GM18505 (cell line): ENCODE measurements around the gene SEL1L3.

Source experiments
- ATAC-seq: cut with Tn5 transposase; IDR thresholded peaks from one replicate; pipeline ENCODE4 v1.9.1; 2021; ENCODE audit not compliant: unreplicated experiment
- POLR2A ChIP-seq: IDR thresholded peaks from 4 replicates; pipeline ENCODE4 v1.6.1; 2011; ENCODE audit warnings: borderline replicate concordance; ENCODE audit not compliant: insufficient read depth, insufficient read length; ENCODE audit errors: extremely low read depth

SEL1L3 gene

DNA sequence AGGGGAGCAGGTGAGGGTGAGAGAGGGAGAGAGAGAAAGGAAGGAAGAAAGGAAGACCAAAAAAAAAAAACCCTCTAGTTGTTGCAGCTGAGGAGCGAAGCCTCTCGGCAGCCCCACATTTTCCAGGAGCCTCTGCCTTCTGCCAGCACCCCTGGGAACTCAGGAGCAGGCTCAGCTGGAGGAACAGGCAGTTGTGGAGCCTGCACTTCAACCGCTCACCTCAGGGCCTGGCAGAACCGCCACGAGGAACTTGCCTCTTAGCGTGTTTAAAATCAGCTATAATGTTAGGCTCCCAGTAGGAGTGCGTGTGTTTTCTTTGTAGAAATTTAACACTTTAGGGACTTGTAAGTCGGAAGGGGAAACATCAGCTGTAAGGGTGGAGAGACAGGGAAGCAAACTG is 65.7 kb downstream of the SEL1L3 start:
- ATAC-seq: no peak

DNA sequence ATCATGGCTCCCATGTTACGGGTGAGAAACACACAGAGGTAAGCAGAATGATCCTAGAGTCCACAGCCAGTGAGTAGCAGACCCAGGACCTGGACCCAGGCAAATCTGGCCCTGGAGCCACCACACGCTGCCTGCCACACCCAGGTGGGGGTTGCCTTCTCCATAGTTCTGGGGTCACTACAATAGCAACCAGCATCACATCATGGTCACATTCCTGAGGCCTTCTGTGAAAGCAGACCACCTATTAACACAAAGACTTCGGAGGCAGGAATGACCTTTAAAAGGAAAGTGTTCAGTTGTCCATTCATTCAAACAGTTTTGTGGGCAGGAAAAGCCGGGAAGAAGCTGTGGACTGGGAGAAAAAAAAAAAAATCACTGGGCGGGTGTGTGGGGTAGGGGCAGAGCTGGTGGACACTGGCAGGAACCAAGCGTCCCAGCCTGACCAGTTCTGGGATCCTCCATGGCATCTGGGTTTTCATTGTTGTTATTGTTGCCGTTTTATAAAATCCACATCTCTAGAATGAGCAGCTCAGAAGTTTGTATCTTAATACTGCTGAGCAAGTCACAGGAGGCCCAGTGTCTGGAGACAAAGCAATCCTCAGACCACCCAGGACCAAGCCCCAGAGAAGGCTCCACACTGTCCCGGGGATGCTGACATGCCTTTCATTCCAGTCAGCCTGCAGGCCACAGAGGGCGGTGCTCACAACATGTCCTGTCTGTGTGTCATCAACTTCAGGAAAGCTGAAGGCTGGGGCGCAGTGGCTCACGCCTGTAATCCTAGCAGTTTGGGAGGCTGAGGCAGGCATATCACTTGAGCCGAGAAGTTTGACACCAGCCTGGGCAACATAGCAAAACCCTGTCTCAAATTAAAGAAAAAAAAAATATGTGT is 67.0 kb downstream of the SEL1L3 start:
- no peak for ATAC-seq
- TF ChIP-seq POLR2A: no peak

More for the DNA sequence above, 65.7 kb downstream of the SEL1L3 start:
- no peak for TF ChIP-seq POLR2A

DNA sequence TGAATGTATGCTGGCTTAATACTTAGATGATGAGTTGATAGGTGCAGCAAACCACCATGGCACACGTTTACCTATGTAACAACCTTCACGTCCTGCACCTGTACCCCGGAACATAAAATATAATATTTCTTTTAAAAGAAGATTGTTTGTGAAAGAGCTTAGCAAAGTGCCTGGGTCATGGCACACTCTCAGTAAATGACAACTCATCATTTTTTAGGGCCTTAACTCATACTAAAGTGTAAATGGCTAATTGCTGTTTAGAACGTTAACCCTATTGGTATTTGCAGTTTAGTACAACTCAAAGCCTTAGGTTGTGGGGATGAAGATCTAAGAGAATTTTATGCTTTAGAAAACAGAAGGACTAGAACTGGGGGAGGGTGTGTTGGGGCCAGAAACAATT is 67.7 kb downstream of the SEL1L3 start:
- TF ChIP-seq POLR2A: no peak
- ATAC-seq: no peak

DNA sequence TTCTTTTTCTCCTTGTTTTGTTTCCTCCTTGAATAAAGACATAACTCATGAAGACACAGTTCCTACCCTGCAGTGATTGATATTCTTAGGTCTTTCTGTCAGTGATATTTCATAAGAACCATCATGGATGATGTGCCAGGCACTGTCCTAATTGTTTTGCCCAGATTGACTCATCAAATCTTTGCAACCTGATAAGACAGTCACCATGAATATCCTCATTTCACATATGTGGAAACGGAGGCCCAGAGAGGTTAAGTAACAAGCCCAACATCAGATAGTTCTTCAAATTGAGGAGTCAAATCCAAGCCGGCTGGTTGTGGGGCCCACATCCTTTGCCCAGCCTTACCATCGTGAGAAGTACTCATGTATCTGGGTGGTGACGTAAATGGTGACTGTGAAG is 69.9 kb downstream of the SEL1L3 start:
- no peak for TF ChIP-seq POLR2A
- no peak for ATAC-seq

DNA sequence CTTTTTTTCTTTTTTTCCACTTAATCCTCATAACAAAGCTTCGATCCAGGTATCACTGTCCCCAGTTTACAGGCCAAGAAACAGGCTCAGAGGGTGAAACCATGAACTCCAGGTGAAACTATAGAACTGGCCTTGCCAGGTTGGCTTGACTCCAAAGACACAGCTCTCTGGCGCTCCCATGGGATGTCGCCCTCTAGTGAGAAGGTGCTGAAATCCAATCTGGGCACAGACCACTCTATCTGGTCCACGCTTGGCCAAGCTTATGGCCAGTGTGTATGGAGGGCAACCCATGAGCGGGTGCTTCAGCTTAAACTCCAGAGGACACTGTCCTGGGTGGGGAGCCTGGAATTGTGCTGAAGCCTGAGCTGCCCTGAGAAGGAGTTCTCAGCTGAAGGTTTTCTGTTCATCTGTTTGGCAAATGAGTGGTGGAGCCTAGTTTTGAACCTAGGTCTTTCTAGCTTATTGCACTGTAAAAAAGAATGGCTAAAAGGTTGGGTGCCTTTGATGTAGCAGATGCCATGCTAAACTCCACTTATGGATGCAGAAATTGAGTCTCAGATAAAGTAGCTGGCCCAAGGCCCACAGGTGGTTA is 70.5 kb downstream of the SEL1L3 start:
- ATAC-seq: no peak

DNA sequence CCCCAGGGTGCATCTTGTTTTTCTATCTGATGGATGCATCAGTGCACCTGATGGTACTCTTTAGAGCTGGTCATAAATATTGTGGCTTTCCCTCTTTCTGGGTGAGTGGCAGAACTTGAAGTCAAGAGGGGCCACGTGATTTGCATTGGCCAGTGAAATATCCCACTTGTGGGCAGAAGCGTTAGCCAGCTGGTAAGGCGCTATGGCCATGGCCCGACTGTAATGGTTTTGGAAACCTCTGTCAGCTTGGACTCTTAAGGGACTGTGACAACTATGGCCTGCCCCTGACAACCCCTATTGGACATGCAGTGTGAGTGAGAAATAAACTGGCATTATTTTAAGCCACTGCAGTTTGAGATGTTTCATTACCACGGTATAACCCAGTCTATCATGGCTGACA is 72.8 kb downstream of the SEL1L3 start:
- no peak for TF ChIP-seq POLR2A
- ATAC-seq: no peak

More for the DNA sequence above, 70.5 kb downstream of the SEL1L3 start:
- no peak for TF ChIP-seq POLR2A

DNA sequence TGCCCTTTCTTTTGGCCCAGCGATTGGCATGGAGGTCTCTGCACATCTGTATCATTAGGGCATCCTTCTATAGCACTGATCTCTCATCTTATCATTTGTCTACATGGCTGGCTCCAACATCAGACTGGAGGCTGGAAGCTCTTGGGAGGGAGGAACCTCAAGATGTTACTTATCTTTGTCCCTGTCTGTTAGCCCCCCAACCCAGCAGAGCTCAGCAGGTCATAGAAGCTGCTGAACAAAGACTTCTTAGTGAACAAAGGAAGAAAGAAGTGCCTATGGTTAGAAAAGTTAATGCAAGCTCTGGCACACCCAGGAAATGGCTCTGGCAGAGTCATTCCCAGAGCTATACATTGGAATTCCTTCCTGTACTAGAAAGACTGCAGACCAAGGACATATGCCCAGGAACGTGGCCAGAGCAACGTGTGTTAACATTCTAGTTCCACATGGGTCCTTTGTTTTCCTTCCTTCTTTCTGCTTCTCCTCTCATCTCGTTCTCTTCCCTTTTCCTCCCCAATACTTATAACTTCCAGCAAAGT is 74.0 kb downstream of the SEL1L3 start:
- no peak for ATAC-seq
- TF ChIP-seq POLR2A: no peak

DNA sequence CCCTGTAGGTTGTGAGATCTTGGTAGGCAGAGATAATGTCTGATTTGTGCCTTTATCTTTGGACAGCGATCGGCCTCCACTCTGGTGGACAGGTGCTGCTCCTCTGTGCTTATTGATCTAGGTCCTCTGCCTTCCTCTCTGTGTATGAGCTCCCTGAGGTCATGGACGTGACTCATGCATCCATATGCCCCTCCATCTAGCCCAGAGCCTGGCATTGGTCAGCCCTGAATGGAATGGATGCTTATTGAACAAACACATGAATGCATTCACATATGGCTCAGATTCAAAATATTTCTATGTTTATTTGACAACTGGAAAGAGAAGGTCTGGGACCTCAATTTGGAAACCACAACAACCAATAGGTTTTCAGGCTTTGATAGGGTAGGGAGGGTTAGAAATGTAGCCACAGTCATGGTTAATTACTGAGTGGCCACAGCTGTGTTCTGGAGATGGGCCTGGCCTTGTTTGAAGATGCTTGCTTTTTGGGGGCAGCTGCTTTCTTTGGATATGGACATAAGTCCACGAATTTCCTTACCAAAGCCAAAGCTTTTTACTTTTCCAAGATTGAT is 76.2 kb downstream of the SEL1L3 start:
- no peak for ATAC-seq
- no peak for TF ChIP-seq POLR2A

DNA sequence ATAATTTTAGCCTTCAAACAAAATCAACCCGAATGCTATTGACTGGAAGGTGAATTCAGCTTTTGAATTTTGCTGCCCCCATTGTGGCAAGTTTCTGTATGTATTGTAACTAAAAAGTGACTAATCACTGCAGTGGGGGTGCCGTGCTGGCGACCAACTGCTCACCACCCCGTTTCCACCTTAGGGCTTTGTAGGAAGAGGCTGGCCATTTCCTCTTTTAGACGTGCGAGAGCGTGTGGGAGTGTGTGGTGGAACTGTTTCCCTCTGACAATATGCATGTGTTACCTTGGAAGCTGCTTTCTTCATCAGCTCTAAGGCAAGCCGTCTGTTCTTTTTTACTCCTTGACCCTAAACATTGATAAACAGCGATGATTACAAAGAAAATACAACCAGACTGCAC is 78.8 kb downstream of the SEL1L3 start:
- ATAC-seq: no peak
- no peak for TF ChIP-seq POLR2A

DNA sequence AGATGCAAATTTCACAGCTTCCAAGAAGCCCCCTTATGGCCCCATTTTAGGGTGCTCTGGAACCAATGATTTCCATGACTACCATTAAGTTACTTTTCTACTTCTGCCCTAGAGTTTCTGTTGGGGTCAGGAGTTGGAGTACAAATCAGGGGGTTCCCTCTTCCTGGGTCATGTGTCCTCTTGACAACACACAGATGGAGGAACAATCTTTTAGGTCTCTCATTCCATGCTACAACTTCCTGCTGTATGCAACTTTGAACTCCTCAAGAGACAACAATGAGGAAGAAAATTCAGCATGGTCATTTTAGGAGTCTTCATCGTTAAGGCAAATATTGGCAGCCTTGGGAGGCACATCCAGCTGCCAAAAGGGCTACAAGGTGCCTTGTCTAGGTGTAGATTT is 79.7 kb downstream of the SEL1L3 start:
- TF ChIP-seq POLR2A: no peak
- ATAC-seq: no peak

DNA sequence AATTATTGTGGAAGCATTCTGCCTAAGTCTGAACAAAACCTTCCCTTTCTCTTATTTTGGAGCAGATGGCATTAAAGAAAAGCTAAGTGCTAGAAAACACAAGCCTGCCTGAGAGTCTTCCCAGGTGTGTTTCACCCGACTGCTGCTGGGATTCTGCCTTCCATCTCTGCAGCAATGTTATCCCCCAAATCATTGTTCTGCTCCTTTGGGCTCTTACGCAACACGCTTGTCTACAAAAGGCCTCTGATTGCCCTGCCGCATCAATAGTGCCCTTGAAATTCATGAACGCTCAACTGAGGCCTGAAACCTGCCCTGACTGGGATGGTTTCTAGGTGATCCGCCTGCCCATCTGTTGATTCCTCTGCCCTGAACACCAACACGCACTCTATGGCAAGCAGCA is 80.3 kb downstream of the SEL1L3 start:
- no peak for TF ChIP-seq POLR2A
- ATAC-seq: no peak

DNA sequence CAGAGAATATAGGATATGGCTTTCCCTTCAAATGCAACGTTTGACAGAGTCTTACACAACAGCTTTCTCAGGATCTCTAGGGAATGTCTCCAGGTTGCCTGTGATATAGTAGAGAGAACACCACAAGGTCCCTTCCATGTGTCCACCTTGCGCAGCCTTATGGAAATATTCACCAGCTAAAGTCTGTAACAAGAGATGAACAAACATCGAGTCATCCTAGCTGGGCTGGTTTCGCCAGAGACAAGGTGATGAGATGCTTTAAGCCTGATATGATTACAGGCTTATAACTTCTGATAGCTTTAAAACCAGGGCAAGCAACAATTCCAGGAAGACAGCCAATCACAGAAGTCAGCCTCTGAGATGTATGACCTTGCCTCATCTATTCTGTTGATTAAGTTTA is 83.8 kb downstream of the SEL1L3 start:
- ATAC-seq: no peak
- no peak for TF ChIP-seq POLR2A

DNA sequence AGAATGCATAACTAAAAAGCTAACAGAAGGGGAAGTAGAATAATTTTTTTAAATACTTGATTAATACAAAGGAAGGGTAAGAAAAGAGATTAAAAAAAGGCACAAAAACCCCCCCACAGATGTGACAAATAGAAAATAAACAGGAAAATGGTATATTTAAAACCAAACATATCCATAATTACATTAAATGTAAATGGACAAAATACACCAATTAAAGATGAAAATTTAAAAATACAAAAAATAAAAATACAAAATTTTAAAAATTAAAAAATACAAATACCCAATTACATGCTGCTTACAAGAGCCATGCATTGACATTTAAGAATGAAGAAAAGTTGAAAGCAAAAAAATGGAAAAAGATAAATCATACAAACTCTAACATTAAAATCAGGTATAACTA is 86.0 kb downstream of the SEL1L3 start:
- no peak for TF ChIP-seq POLR2A
- ATAC-seq: no peak

DNA sequence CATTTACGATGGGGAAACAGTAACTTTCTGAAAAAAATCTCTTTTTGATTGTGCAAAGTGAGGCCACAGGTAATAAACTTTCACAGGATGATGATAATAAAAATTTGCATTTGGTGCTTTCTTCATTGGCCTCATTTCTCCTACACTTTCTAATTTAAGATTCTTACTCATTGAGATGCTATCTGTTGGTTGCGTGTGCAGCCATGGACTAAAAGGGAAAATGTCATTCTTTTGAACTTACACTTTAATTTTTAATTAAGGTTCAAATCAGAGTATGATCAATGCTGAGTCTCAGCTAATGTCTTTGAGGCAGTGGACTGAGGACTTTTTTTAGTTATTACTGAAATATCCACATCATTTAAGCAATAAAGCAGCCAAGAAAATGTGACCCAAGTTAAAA is 87.6 kb downstream of the SEL1L3 start:
- no peak for ATAC-seq
- TF ChIP-seq POLR2A: no peak
